Thyroid gland (tissue), 4 donors: ENCODE measurements around the gene ZFYVE9. TPM values are rescaled to one million over a fixed set of nuclear protein-coding genes. Genes with fewer than 3 reads are reported as not detected.

Experiments used
- DNase-seq, 2 donors: peaks; one replicate each; pipeline ENCODE4 v3.0.0-alpha.2; 2019
- H3K27ac ChIP-seq, 3 donors: fragments of 200-600 bp; sonication (generic); 1 replicate in 2 of 3; 2 replicates in 1 of 3; pipeline ENCODE4 v1.5.1; 2016 to 2019; ENCODE audit warnings: mild to moderate bottlenecking in 1 of 3, moderate library complexity in 1 of 3
- H3K27me3 ChIP-seq: fragments of 200-600 bp; sonication (generic); one replicate; pipeline ENCODE4 v1.5.1; 2019
- H3K36me3 ChIP-seq, 2 donors: fragments of 200-600 bp; sonication (generic); one replicate each; pipeline ENCODE4 v1.5.1; 2016 to 2019
- H3K4me1 ChIP-seq, 2 donors: fragments of 200-600 bp; sonication (generic); one replicate each; pipeline ENCODE4 v1.5.1; 2017 to 2019
- H3K4me3 ChIP-seq, 3 donors: fragments of 200-600 bp; sonication (generic); replicated peaks in 1 of 3; 1 replicate in 2 of 3; 2 replicates in 1 of 3; pipeline ENCODE4 v1.5.1; 2016; ENCODE audit warnings: mild to moderate bottlenecking in 1 of 3
- H3K9me3 ChIP-seq: fragments of 200-600 bp; sonication (generic); one replicate; pipeline ENCODE4 v1.5.1; 2017
- CTCF ChIP-seq, 6 experiments: fragments of 200-600 bp in 3 of 6; fragments of 450-650 bp in 3 of 6; sonication (generic) in 3 of 6; IDR thresholded peaks; one replicate each; pipeline ENCODE4 v1.5.1; 2016 to 2019; ENCODE audit warnings: antibody characterized with exemption in 6 of 6, mild to moderate bottlenecking in 2 of 6, inconsistent platforms in 1 of 6, moderate library complexity in 1 of 6
- POLR2A ChIP-seq, 2 donors: fragments of 450-650 bp; IDR thresholded peaks; one replicate each; pipeline ENCODE4 v1.6.1; 2017; ENCODE audit warnings: antibody characterized with exemption in 2 of 2, mild to moderate bottlenecking in 2 of 2, moderate library complexity in 1 of 2
- WGBS, 2 donors: methylation state at CpG; one replicate each; pipeline ENCODE4 v1.1.5; 2017; 5-methylcytosine and 5-hydroxymethylcytosine counted together
- intact Hi-C: fragments of 100-400 bp; cut with DNase I; formaldehyde crosslinking; loops from one replicate; pipeline ENCODE4 v1.15.1; 2023
- total RNA-seq, 4 donors: library from RNA; depleted of rRNA; stranded (reverse); fragments of >200 nt; gene quantifications; one replicate each; pipeline ENCODE4 v1.2.3, GENCODE V29; 2016

ZFYVE9 gene
- total RNA-seq, 4 donors from 2014 or later: 51.1 to 58.8 (median 54.1) TPM

- TF ChIP-seq CTCF (IDR thresholded peaks at IDR 0.05): no peak
- TF ChIP-seq POLR2A (IDR thresholded peaks at IDR 0.05): no peak
- intact Hi-C loops: no loop called here
- no peak for DNase-seq
- Histone ChIP-seq H3K36me3 (no peaks in the 10 kb centered on the region), H3K27me3 (no peaks in the 10 kb centered on the region), H3K9me3 (no peaks in the 10 kb centered on the region), H3K27ac (no peak overlapping the region), H3K4me3 (no peak overlapping the region), H3K4me1 (no peaks in the 10 kb centered on the region)
- 95 to 97% methylated on average over 5 of the region's 5 CpGs for WGBS, 2 donors
Observed at GRCh38 chr1:52216907-52217458, 75.1 kb downstream of the ZFYVE9 start.

GRCh38 chr1:52225174-52225573 is 83.3 kb downstream of the ZFYVE9 start:
- TF ChIP-seq POLR2A (IDR thresholded peaks at IDR 0.05) (no peak), CTCF (IDR thresholded peaks at IDR 0.05) (no peak)
- Histone ChIP-seq H3K4me3 (no peak overlapping the region), H3K27me3 (no peaks in the 10 kb centered on the region), H3K27ac (no peak overlapping the region), H3K36me3 (no peaks in the 10 kb centered on the region), H3K4me1 (no peaks in the 10 kb centered on the region), H3K9me3 (no peaks in the 10 kb centered on the region)
- 95 to 96% methylated on average over 10 of the region's 10 CpGs for WGBS, 2 donors
- intact Hi-C loops: no loop called here
- DNase-seq: no peak

- WGBS, 2 donors: 96 to 97% methylated on average over 3 of the region's 3 CpGs
- no peak overlapping the region for H3K27ac ChIP-seq
- no peak for DNase-seq
- H3K4me1 ChIP-seq: no peaks in the 10 kb centered on the region
- no peaks in the 10 kb centered on the region for H3K36me3 ChIP-seq
- H3K9me3 ChIP-seq: no peaks in the 10 kb centered on the region
- no peaks in the 10 kb centered on the region for H3K27me3 ChIP-seq
- intact Hi-C loops: no loop called here
- TF ChIP-seq POLR2A (IDR thresholded peaks at IDR 0.05): no peak
- TF ChIP-seq CTCF (IDR thresholded peaks at IDR 0.05): no peak
- no peak overlapping the region for H3K4me3 ChIP-seq
Observed at GRCh38 chr1:52229494-52229893, 87.6 kb downstream of the ZFYVE9 start.

- intact Hi-C loops: no loop called here
- TF ChIP-seq POLR2A (IDR thresholded peaks at IDR 0.05) (no peak), CTCF (IDR thresholded peaks at IDR 0.05) (no peak)
- Histone ChIP-seq H3K9me3 (no peaks in the 10 kb centered on the region), H3K4me1 (no peaks in the 10 kb centered on the region), H3K36me3 (no peaks in the 10 kb centered on the region), H3K4me3 (no peak overlapping the region), H3K27ac (no peak overlapping the region), H3K27me3 (no peaks in the 10 kb centered on the region)
- 89 to 97% methylated on average over 1 of the region's 1 CpG for WGBS, 2 donors
- no peak for DNase-seq
Observed at GRCh38 chr1:52233463-52233862, 91.6 kb downstream of the ZFYVE9 start.

GRCh38 chr1:52234014-52234413 is 92.1 kb downstream of the ZFYVE9 start:
- Histone ChIP-seq H3K4me3 (no peak overlapping the region), H3K36me3 (no peaks in the 10 kb centered on the region), H3K4me1 (no peaks in the 10 kb centered on the region), H3K9me3 (no peaks in the 10 kb centered on the region), H3K27me3 (no peaks in the 10 kb centered on the region), H3K27ac (no peak overlapping the region)
- TF ChIP-seq CTCF (IDR thresholded peaks at IDR 0.05) (no peak), POLR2A (IDR thresholded peaks at IDR 0.05) (no peak)
- no peak for DNase-seq
- WGBS, 2 donors: 90 to 91% methylated on average over 4 of the region's 4 CpGs
- intact Hi-C loops: no loop called here
